ENCODE measurements around the gene CDCA4.
"Not testable (repeated sequence)": the region's sequence is repeated elsewhere in the genome, so short reads cannot be mapped to it uniquely, and the experiment has no call there.

DNA sequence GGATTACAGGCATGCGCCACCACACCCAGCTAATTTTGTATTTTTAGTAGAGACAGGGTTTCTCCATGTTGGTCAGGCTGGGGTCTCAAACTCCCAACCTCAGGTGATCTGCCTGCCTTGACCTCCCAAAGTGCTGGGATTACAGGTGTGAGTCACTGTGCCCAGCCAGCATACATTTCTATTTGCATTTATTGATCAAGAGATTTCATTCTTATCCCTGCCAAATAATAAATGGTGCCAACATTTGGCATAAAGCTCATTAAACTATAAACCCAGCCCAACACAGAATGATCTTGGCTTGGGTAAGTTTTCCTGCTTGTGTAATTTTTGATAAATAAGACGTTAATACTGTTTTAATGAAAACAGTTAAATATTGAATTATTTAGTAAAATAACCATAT lies 14.7 kb upstream of the CDCA4 start:
- TF ChIP-seq, protein P1, sequence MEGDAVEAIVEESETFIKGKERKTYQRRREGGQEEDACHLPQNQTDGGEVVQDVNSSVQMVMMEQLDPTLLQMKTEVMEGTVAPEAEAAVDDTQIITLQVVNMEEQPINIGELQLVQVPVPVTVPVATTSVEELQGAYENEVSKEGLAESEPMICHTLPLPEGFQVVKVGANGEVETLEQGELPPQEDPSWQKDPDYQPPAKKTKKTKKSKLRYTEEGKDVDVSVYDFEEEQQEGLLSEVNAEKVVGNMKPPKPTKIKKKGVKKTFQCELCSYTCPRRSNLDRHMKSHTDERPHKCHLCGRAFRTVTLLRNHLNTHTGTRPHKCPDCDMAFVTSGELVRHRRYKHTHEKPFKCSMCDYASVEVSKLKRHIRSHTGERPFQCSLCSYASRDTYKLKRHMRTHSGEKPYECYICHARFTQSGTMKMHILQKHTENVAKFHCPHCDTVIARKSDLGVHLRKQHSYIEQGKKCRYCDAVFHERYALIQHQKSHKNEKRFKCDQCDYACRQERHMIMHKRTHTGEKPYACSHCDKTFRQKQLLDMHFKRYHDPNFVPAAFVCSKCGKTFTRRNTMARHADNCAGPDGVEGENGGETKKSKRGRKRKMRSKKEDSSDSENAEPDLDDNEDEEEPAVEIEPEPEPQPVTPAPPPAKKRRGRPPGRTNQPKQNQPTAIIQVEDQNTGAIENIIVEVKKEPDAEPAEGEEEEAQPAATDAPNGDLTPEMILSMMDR (IDR thresholded peaks at IDR 0.05 in 8 of 11, conservative IDR thresholded peaks at IDR 0.05 in 3 of 11) = not testable (repeated sequence)
- TF ChIP-seq POLR2AphosphoS5 (IDR thresholded peaks at IDR 0.05) = not testable (repeated sequence)

Measured in spleen (tissue), 7 donors.